ENCODE measurements around the gene GAB1. TPM values are rescaled to one million over a fixed set of nuclear protein-coding genes. Genes with fewer than 3 reads are reported as not detected.

The GAB1 gene
- total RNA-seq, 1 experiment from 2014 or later, result 3.8 TPM

GRCh38 chr4:143313521-143313920 lies 23.2 kb upstream of the GAB1 start:
- ATAC-seq, result no peak
- Histone ChIP-seq H3K4me3 (replicated peaks in 1 of 2; ENCODE audit: low read depth in 1 of 2, low read length in 2 of 2) (no peak overlapping the region), H3K9me3 (ENCODE audit: control insufficient read depth in 1 of 2, insufficient read depth in 1 of 2, low read depth in 1 of 2, low read length in 2 of 2) (no peaks in the 10 kb centered on the region), H4K20me1 (ENCODE audit: insufficient read depth) (no peaks in the 10 kb centered on the region), H3K27me3 (ENCODE audit: insufficient read depth, low read length) (no peaks in the 10 kb centered on the region), H3K27ac (ENCODE audit: low read depth, low read length) (no peak overlapping the region), H3K9me2 (ENCODE audit: insufficient read depth) (no peaks in the 10 kb centered on the region), H2AFZ (ENCODE audit: low read depth, low read length, poor library complexity, severe bottlenecking) (no peak overlapping the region), H3K9ac (ENCODE audit: low read length) (no peak overlapping the region), H3K4me1 (ENCODE audit: control insufficient read depth in 1 of 2, insufficient read depth in 2 of 2, low read length in 2 of 2) (no peaks in the 10 kb centered on the region), H3K4me2 (ENCODE audit: low read length) (no peak overlapping the region), H3K36me3 (ENCODE audit: control insufficient read depth in 1 of 2, insufficient read depth in 2 of 2, low read length in 2 of 2) (no peaks in the 10 kb centered on the region), H3K79me2 (ENCODE audit: insufficient read depth, low read length) (no peaks in the 10 kb centered on the region)
- POLR2A ChIA-PET, result no interaction called here
- DNase-seq (ENCODE audit: low read depth, low spot score), result no peak
- CTCF ChIA-PET, result no interaction called here
- no TSS peak for BruUV-seq (replicated peaks)
- intact Hi-C loops (cut with micrococcal nuclease), result no loop called here
- RAD21 ChIA-PET (ENCODE audit: low non-redundant PET in 1 of 2, low total read pairs in 2 of 2, uncharacterized antibody in 2 of 2, unreplicated experiment in 2 of 2), result no interaction called here
- TF ChIP-seq POLR2A (IDR thresholded peaks at IDR 0.05; ENCODE audit: borderline replicate concordance, extremely low read depth, insufficient read depth, insufficient read length), result no peak
- TF ChIP-seq SRF (IDR thresholded peaks at IDR 0.05; ENCODE audit: low read depth), result no peak
- TF ChIP-seq ATF3 (IDR thresholded peaks at IDR 0.05), result no peak
- TF ChIP-seq CBX3 (IDR thresholded peaks at IDR 0.05; ENCODE audit: low read depth), result no peak
- no peak for TF ChIP-seq CEBPB (IDR thresholded peaks at IDR 0.05; ENCODE audit: low read depth)
- TF ChIP-seq MAX (IDR thresholded peaks at IDR 0.05), result no peak
- TF ChIP-seq CTCF (IDR thresholded peaks at IDR 0.05 in 2 of 3, conservative IDR thresholded peaks at IDR 0.05 in 1 of 3; ENCODE audit: borderline replicate concordance in 1 of 3, insufficient read depth in 1 of 3, low read depth in 2 of 3, low read length in 2 of 3), result no peak
- TF ChIP-seq SP1 (IDR thresholded peaks at IDR 0.05; ENCODE audit: low read depth), result no peak
- no peak for TF ChIP-seq POLR2AphosphoS5 (IDR thresholded peaks at IDR 0.05; ENCODE audit: low read depth, low read length)
- TF ChIP-seq ZFX (IDR thresholded peaks at IDR 0.05), result no peak
- TF ChIP-seq JUND (IDR thresholded peaks at IDR 0.05), result no peak
- no peak for TF ChIP-seq ZNF274 (IDR thresholded peaks at IDR 0.05; ENCODE audit: low read depth, low read length)
- TF ChIP-seq EZH2 (IDR thresholded peaks at IDR 0.05), result no peak
- TF ChIP-seq EZH2phosphoT487 (IDR thresholded peaks at IDR 0.05; ENCODE audit: borderline replicate concordance), result no peak
- TF ChIP-seq YY1 (IDR thresholded peaks at IDR 0.05; ENCODE audit: extremely low read depth, insufficient replicate concordance, low read depth, low read length), result no peak
- no peak for TF ChIP-seq FOSL1 (IDR thresholded peaks at IDR 0.05; ENCODE audit: low read depth)
- no peak for TF ChIP-seq RAD21 (IDR thresholded peaks at IDR 0.05; ENCODE audit: low read depth)

All from HCT116 (cell line).